Measurements from ENCODE around the gene CA5A.
"Not testable (repeated sequence)": the region's sequence is repeated elsewhere in the genome, so short reads cannot be mapped to it uniquely, and the experiment has no call there.

CA5A gene

GRCh38 chr16:87948119-87948545, 11.8 kb upstream of the CA5A start:
- no peak for DNase-seq (ENCODE audit: low read depth)

GRCh38 chr16:87947356-87948118, 11.2 kb upstream of the CA5A start:
- DNase-seq (ENCODE audit: low read depth), result no peak

GRCh38 chr16:87946596-87947347, 10.4 kb upstream of the CA5A start:
- DNase-seq (ENCODE audit: low read depth), result no peak

- DNase-seq (ENCODE audit: low read depth), result no peak
Observed at GRCh38 chr16:87945351-87946042, 9.2 kb upstream of the CA5A start.

GRCh38 chr16:87942680-87943079, 6.4 kb upstream of the CA5A start:
- DNase-seq (ENCODE audit: low read depth), result no peak

- DNase-seq (ENCODE audit: low read depth), result no peak
Observed at GRCh38 chr16:87939562-87940423, 3.5 kb upstream of the CA5A start.

- DNase-seq (ENCODE audit: low read depth), result no peak
Observed at GRCh38 chr16:87938412-87938949, 2.2 kb upstream of the CA5A start.

GRCh38 chr16:87937231-87937542, 858 bp upstream of the CA5A start:
- DNase-seq (ENCODE audit: low read depth), result not testable (repeated sequence)

GRCh38 chr16:87936016-87936374, 334 bp downstream of the CA5A start:
- DNase-seq (ENCODE audit: low read depth), result not testable (repeated sequence)

GRCh38 chr16:87934752-87935425, 1.4 kb downstream of the CA5A start:
- DNase-seq (ENCODE audit: low read depth), result not testable (repeated sequence)

GRCh38 chr16:87933140-87933495, 3.2 kb downstream of the CA5A start:
- DNase-seq (ENCODE audit: low read depth), result no peak

GRCh38 chr16:87932475-87933139, 3.7 kb downstream of the CA5A start:
- DNase-seq (ENCODE audit: low read depth), result not testable (repeated sequence)

- DNase-seq (ENCODE audit: low read depth), result no peak
Observed at GRCh38 chr16:87931504-87931903, 4.8 kb downstream of the CA5A start.

GRCh38 chr16:87930456-87930855, 5.9 kb downstream of the CA5A start:
- no peak for DNase-seq (ENCODE audit: low read depth)

GRCh38 chr16:87929986-87930385, 6.3 kb downstream of the CA5A start:
- DNase-seq (ENCODE audit: low read depth), result no peak

GRCh38 chr16:87927195-87927562, 9.2 kb downstream of the CA5A start:
- no peak for DNase-seq (ENCODE audit: low read depth)

- no peak for DNase-seq (ENCODE audit: low read depth)
Observed at GRCh38 chr16:87926246-87927194, 9.8 kb downstream of the CA5A start.

GRCh38 chr16:87924811-87925670, 11.3 kb downstream of the CA5A start:
- no peak for DNase-seq (ENCODE audit: low read depth)

All from HS-27A (cell line).